GM06990 (cell line): ENCODE measurements around the gene NUDT16L1.

Experiments used
- DNase-seq: peaks from one replicate; pipeline ENCODE4 v3.0.0-alpha.2; 2011; ENCODE audit not compliant: insufficient read length; ENCODE audit errors: extremely low read depth
- H3K27me3 ChIP-seq: replicated peaks from 2 replicates; pipeline ENCODE4 v1.6.0; 2011; ENCODE audit warnings: low read length; ENCODE audit not compliant: control insufficient read depth, insufficient read depth
- H3K36me3 ChIP-seq: 2 replicates; pipeline ENCODE4 v1.5.1; 2011; ENCODE audit warnings: low read length; ENCODE audit not compliant: control insufficient read depth, insufficient read depth
- H3K4me3 ChIP-seq: replicated peaks from 2 replicates; pipeline ENCODE4 v1.5.1; 2011; ENCODE audit warnings: low read depth, mild to moderate bottlenecking, control low read depth, low read length
- TF ChIP-seq, protein P1 (sequence below): IDR thresholded peaks from 2 replicates; pipeline ENCODE4 v1.5.1; 2011; ENCODE audit warnings: low read length, control low read depth, mild to moderate bottlenecking, inconsistent platforms; ENCODE audit not compliant: insufficient read depth, poor library complexity, severe bottlenecking

The NUDT16L1 gene

DNA sequence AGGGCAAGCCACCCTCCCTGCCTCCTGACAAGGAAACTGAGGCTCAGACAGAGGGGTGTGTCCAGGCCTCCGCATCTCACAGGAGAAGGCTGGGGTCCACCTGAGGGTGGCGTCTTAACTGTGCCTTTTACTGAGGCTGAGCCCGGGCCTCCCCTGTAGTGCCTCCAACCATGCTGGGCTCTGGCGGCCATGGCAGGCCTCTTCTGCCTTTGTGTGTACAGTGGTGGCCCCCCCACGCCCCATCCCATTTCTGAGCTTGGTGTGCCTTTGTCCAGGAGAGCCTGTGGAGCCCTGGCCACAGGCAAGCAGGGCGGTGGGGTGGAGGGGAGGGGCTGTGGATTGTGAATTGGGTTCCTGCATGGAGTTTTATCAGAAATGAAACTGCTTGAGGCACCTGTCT lies 37.6 kb upstream of the NUDT16L1 start:
- peaks cover 45% of the 10 kb centered on the region for H3K36me3 ChIP-seq
- no peak for DNase-seq
- H3K27me3 ChIP-seq, result no peaks in the 10 kb centered on the region
- no peak overlapping the region for H3K4me3 ChIP-seq
- TF ChIP-seq, protein P1, sequence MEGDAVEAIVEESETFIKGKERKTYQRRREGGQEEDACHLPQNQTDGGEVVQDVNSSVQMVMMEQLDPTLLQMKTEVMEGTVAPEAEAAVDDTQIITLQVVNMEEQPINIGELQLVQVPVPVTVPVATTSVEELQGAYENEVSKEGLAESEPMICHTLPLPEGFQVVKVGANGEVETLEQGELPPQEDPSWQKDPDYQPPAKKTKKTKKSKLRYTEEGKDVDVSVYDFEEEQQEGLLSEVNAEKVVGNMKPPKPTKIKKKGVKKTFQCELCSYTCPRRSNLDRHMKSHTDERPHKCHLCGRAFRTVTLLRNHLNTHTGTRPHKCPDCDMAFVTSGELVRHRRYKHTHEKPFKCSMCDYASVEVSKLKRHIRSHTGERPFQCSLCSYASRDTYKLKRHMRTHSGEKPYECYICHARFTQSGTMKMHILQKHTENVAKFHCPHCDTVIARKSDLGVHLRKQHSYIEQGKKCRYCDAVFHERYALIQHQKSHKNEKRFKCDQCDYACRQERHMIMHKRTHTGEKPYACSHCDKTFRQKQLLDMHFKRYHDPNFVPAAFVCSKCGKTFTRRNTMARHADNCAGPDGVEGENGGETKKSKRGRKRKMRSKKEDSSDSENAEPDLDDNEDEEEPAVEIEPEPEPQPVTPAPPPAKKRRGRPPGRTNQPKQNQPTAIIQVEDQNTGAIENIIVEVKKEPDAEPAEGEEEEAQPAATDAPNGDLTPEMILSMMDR, result no peak

DNA sequence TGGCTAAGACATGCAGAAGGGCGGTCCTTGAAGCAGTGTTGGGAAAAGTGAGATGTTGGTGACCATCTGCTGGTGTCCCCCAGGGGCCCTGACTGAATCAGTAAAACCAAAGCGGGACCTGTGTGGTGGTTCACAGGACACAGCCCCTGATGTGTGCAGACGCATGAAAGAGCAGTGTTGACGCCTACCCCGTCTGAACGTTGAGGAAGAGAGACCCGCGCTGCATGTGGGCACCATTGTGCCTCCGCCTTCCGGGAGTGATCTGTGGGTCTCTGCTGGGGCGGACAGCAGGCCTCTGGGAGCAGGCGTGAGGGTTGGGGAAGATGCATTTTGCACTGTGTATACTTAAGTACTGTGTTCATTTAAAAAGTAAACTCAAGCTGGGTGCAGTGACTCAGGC lies 37.1 kb upstream of the NUDT16L1 start:
- TF ChIP-seq, protein P1, result no peak
- no peak overlapping the region for H3K4me3 ChIP-seq
- peaks cover 43% of the 10 kb centered on the region for H3K36me3 ChIP-seq
- H3K27me3 ChIP-seq, result no peaks in the 10 kb centered on the region
- no peak for DNase-seq

DNA sequence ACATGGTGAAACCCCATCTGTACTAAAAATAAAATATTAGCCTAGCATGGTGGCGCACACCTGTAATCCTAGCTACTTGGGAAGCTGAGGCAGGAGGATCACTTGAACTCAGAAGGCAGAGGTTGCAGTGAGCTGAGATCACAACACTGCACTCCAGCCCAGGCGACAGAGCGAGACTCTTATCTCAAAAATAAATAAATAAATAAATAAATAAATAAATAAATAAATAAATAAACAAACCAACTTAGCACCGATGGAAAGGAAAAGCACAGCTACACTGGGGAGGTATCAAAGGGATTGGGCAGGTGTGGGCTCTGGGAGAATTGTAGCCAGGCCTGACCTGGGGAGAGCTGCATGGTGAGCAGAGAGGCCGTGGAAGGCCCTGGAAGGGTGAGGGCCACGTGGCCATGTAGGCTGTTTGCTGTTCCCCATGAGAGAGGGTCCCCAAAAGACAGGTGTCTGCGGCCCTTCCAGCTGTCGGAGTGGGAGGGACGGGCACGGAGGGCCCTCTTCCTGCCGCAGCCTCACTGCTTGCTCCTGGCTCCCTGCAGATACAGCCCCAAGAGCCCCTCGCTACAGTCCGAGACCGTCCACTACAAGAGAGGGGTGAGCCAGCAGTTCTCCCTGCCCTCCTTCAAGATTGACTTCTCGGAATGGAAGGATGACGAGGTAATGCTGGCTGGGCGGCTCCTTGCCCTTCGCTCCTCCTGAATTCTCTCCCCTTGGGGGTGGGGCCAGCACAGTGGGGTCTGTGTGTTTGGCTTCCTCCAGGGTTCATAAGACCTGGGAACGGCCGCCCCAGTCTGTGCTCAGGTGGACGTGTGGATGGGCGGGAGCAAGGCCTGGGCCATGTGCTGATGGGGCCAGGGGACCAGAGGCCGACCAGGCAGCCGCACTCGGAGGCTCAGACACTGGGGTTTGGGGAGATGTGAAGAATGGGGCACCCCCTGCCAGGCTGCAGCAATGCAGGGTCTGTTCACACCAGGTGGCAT lies 36.4 kb upstream of the NUDT16L1 start:
- TF ChIP-seq, protein P1, result no peak
- H3K27me3 ChIP-seq, result no peaks in the 10 kb centered on the region
- DNase-seq, result no peak
- no peak overlapping the region for H3K4me3 ChIP-seq
- H3K36me3 ChIP-seq, result peaks cover 41% of the 10 kb centered on the region

DNA sequence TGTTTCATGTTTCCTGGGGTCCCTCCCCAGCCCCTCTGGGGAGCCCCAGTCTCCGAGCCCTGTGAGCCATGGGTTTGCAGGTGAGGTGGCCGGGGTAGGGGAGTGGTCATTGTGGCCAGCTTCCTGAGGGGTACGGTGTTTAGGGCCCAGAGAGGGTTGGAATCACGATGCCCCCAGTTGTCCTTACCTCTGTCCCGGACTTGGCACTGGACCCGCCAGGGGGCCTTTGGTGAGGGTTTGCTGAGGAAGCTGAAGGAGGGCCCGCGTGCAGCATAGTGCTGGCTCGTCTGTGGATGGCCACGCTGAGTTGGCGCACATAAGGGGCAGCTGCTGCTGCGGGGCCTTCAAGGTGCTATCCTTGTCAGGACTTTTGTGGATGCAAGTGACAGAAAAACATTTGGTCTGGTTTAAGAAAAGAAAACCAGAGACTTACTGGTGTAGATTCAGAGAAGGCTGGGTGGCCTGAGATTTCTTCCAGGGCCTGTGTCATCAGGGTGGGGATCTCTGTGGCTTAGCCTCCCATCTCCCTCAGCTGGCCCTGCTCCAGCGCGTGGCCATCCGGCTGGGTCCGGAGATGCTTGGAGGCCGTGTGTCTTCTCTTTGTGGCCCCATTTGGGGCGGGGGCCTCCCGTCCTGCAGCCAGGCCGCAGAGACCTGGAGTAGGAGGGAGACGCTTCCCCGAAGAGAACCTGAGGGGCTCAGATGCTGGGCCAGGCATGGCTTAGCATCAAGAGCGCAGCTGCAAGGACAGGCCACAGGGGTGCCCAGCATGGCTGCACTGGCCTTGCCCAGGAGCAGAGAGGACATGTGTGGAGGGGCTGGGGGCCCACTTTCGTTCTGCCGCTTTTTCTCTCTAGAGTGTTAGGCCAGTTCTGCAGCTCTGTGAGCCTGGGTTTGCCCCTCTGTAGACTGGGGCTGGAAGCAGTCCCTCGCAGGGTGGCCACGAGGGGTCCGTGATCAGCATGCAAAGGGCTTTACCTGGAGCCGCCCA lies 33.7 kb upstream of the NUDT16L1 start:
- Histone ChIP-seq H3K4me3 (no peak overlapping the region), H3K27me3 (no peaks in the 10 kb centered on the region), H3K36me3 (peaks cover 40% of the 10 kb centered on the region)
- TF ChIP-seq, protein P1, result no peak
- no peak for DNase-seq

DNA sequence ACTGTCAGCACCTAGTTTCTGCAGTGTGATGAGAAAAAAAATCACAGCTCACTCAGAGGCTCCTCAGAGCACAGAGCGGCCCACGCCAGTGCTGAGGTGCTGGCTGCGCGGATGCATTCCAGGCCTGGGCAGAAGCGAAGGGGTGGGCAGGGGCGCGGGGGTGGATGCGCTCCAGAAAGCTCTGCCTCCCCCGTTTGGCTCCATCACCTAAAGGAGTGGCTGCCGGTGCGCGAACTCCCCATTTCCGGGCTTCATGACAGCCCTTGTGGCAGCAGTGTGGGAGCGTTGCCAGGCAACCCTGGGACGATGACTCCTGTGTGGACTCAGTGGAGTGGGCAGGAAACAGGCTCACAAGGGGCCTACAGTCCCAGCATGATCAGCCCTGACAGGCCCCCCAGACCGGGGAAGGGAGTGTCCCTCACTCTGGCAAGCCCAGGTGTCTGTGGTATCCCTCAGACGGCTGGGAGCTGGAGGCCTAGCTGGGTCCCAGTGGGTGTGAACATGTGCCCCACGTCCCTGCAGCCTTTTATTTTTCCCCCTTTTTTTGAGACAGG lies 32.8 kb upstream of the NUDT16L1 start:
- TF ChIP-seq, protein P1, result no peak
- DNase-seq, result peak; percentile 58
- no peaks in the 10 kb centered on the region for H3K27me3 ChIP-seq
- H3K36me3 ChIP-seq, result peaks cover 34% of the 10 kb centered on the region
- no peak overlapping the region for H3K4me3 ChIP-seq
